ENCODE results near the gene TOPBP1. TPM values are rescaled to one million over a fixed set of nuclear protein-coding genes. Genes with fewer than 3 reads are reported as not detected.
"Not testable (repeated sequence)": the region's sequence is repeated elsewhere in the genome, so short reads cannot be mapped to it uniquely, and the experiment has no call there.

The TOPBP1 gene
- total and polyA plus RNA-seq, 2 experiments from 2014 or later, result 8.0 to 29.0 TPM

GRCh38 chr3:133667118-133667517, 5.4 kb upstream of the TOPBP1 start:
- Histone ChIP-seq H3K27me3 (no peaks in the 10 kb centered on the region), H3K79me2 (peaks cover 13% of the 10 kb centered on the region), H3K4me1 (ENCODE audit: insufficient read depth) (peaks cover 32% of the 10 kb centered on the region), H3K27ac (no peak overlapping the region), H3K36me3 (replicated peaks; ENCODE audit: insufficient read depth, low read depth) (no peaks in the 10 kb centered on the region), H3K9me3 (ENCODE audit: low read depth) (no peaks in the 10 kb centered on the region), H3K4me2 (no peak overlapping the region), H2AFZ (no peak overlapping the region), H4K20me1 (ENCODE audit: insufficient read depth, poor library complexity, severe bottlenecking) (no peaks in the 10 kb centered on the region), H3K9me2 (replicated peaks; ENCODE audit: insufficient read depth) (no peaks in the 10 kb centered on the region), H3K4me3 (no peak overlapping the region)
- no peak for DNase-seq (ENCODE audit: low spot score)
- no peak for TF ChIP-seq EZH2 (IDR thresholded peaks at IDR 0.05; ENCODE audit: borderline replicate concordance)
- TF ChIP-seq CTCF (IDR thresholded peaks at IDR 0.05; ENCODE audit: poor library complexity), result no peak
- TF ChIP-seq EZH2phosphoT487 (IDR thresholded peaks at IDR 0.05; ENCODE audit: low read depth, severe bottlenecking, unreplicated experiment), result no peak
- WGBS (ENCODE audit: low lambda C conversion rate, missing lambda C conversion rate), result 93% methylated on average over 2 of the region's 2 CpGs

GRCh38 chr3:133665188-133665587, 3.4 kb upstream of the TOPBP1 start:
- DNase-seq (ENCODE audit: low spot score); H3K9me3 ChIP-seq (ENCODE audit: low read depth); H3K27me3 ChIP-seq; H3K9me2 ChIP-seq (replicated peaks; ENCODE audit: insufficient read depth); H2AFZ ChIP-seq; H3K36me3 ChIP-seq (replicated peaks; ENCODE audit: insufficient read depth, low read depth); H4K20me1 ChIP-seq (ENCODE audit: insufficient read depth, poor library complexity, severe bottlenecking); H3K4me2 ChIP-seq; H3K27ac ChIP-seq; H3K4me3 ChIP-seq: not testable (repeated sequence)
- 97% methylated on average over 3 of the region's 3 CpGs for WGBS (ENCODE audit: low lambda C conversion rate, missing lambda C conversion rate)
- Histone ChIP-seq H3K79me2 (peaks cover 29% of the 10 kb centered on the region), H3K4me1 (ENCODE audit: insufficient read depth) (peaks cover 27% of the 10 kb centered on the region)

- TF ChIP-seq EZH2phosphoT487 (IDR thresholded peaks at IDR 0.05; ENCODE audit: low read depth, severe bottlenecking, unreplicated experiment) (no peak), CTCF (IDR thresholded peaks at IDR 0.05; ENCODE audit: poor library complexity) (peak; percentile 62)
- no peak overlapping the region for H2AFZ ChIP-seq
- DNase-seq (ENCODE audit: low spot score), result peak; percentile 83
- H3K9me2 ChIP-seq (replicated peaks; ENCODE audit: insufficient read depth), result no peaks in the 10 kb centered on the region
- no peaks in the 10 kb centered on the region for H3K9me3 ChIP-seq (ENCODE audit: low read depth)
- no peaks in the 10 kb centered on the region for H3K27me3 ChIP-seq
- no peaks in the 10 kb centered on the region for H4K20me1 ChIP-seq (ENCODE audit: insufficient read depth, poor library complexity, severe bottlenecking)
- WGBS (ENCODE audit: low lambda C conversion rate, missing lambda C conversion rate), result 55% methylated on average over 7 of the region's 7 CpGs
- H3K4me1 ChIP-seq (ENCODE audit: insufficient read depth), result peaks cover 14% of the 10 kb centered on the region
- no peaks in the 10 kb centered on the region for H3K36me3 ChIP-seq (replicated peaks; ENCODE audit: insufficient read depth, low read depth)
- peak overlapping the region; percentile 17 for H3K27ac ChIP-seq
- peaks cover 41% of the 10 kb centered on the region for H3K79me2 ChIP-seq
- no peak overlapping the region for H3K4me2 ChIP-seq
- H3K4me3 ChIP-seq, result no peak overlapping the region
These were observed 2.0 kb upstream of the TOPBP1 start for GRCh38 chr3:133663569-133664313.

- Histone ChIP-seq H3K79me2 (peaks cover 45% of the 10 kb centered on the region), H2AFZ (peak overlapping the region; percentile 87), H3K9me2 (replicated peaks; ENCODE audit: insufficient read depth) (no peaks in the 10 kb centered on the region), H3K4me1 (ENCODE audit: insufficient read depth) (peaks cover 11% of the 10 kb centered on the region), H3K36me3 (replicated peaks; ENCODE audit: insufficient read depth, low read depth) (no peaks in the 10 kb centered on the region), H3K27ac (peak overlapping the region; percentile 86), H4K20me1 (ENCODE audit: insufficient read depth, poor library complexity, severe bottlenecking) (no peaks in the 10 kb centered on the region), H3K27me3 (no peaks in the 10 kb centered on the region), H3K9me3 (ENCODE audit: low read depth) (no peaks in the 10 kb centered on the region), H3K4me3 (peak overlapping the region; percentile 65), H3K4me2 (peak overlapping the region; percentile 83)
- peak; percentile 64 for DNase-seq (ENCODE audit: low spot score)
- 27% methylated on average over 7 of the region's 7 CpGs for WGBS (ENCODE audit: low lambda C conversion rate, missing lambda C conversion rate)
- TF ChIP-seq EZH2 (IDR thresholded peaks at IDR 0.05; ENCODE audit: borderline replicate concordance) (no peak), CTCF (IDR thresholded peaks at IDR 0.05; ENCODE audit: poor library complexity) (peak; percentile 36)
These were observed 524 bp upstream of the TOPBP1 start for GRCh38 chr3:133662278-133662651.
